Measurements from ENCODE around the gene IFNA6.
"Not testable (repeated sequence)": the region's sequence is repeated elsewhere in the genome, so short reads cannot be mapped to it uniquely, and the experiment has no call there.

Gene IFNA6

GRCh38 chr9:21350787-21351186 is at the start of gene IFNA6:
Gene IFNA6 (minus strand): TSS chr9:21350887. CDS start chr9:21350887, 0 bp downstream.
- in situ Hi-C loops (cut with HindIII; ENCODE audit: low sequenced_read_pairs): no loop called here

GRCh38 chr9:21399956-21400355 is 49.3 kb upstream of the IFNA6 start:
- in situ Hi-C loops (cut with HindIII; ENCODE audit: low sequenced_read_pairs): loop anchor here (5.0 kb wide), 1 partner anchor 63 kb away; the partner anchor contains the start of gene KLHL9

- in situ Hi-C loops (cut with HindIII; ENCODE audit: low sequenced_read_pairs): no loop called here
Measured at GRCh38 chr9:21398955-21399489, 48.3 kb upstream of the IFNA6 start.

GRCh38 chr9:21395778-21396717 is 45.4 kb upstream of the IFNA6 start:
- in situ Hi-C loops (cut with HindIII; ENCODE audit: low sequenced_read_pairs): no loop called here

- in situ Hi-C loops (cut with HindIII; ENCODE audit: low sequenced_read_pairs): no loop called here
Measured at GRCh38 chr9:21392270-21392669, 41.6 kb upstream of the IFNA6 start.

GRCh38 chr9:21385131-21385670 is 34.5 kb upstream of the IFNA6 start, which contains the start of gene IFNA2:
Gene IFNA2 (minus strand): TSS chr9:21385398. CDS start chr9:21385329, 69 bp downstream.
- in situ Hi-C loops (cut with HindIII; ENCODE audit: low sequenced_read_pairs): no loop called here

GRCh38 chr9:21383627-21384026 is 32.9 kb upstream of the IFNA6 start:
- in situ Hi-C loops (cut with HindIII; ENCODE audit: low sequenced_read_pairs): no loop called here

- in situ Hi-C loops (cut with HindIII; ENCODE audit: low sequenced_read_pairs): no loop called here
Measured at GRCh38 chr9:21381448-21382339, 31.0 kb upstream of the IFNA6 start.

- in situ Hi-C loops (cut with HindIII; ENCODE audit: low sequenced_read_pairs): not testable (repeated sequence)
Measured at GRCh38 chr9:21371467-21371866, 20.8 kb upstream of the IFNA6 start.

GRCh38 chr9:21367957-21368356 is 17.3 kb upstream of the IFNA6 start, which contains the start of gene IFNA13:
Gene IFNA13 (minus strand): TSS chr9:21368057. CDS start chr9:21368010, 47 bp downstream.
- in situ Hi-C loops (cut with HindIII; ENCODE audit: low sequenced_read_pairs): no loop called here

GRCh38 chr9:21367169-21367568 is 16.5 kb upstream of the IFNA6 start:
- in situ Hi-C loops (cut with HindIII; ENCODE audit: low sequenced_read_pairs): not testable (repeated sequence)

GRCh38 chr9:21362287-21362686 is 11.6 kb upstream of the IFNA6 start:
- in situ Hi-C loops (cut with HindIII; ENCODE audit: low sequenced_read_pairs): no loop called here

- in situ Hi-C loops (cut with HindIII; ENCODE audit: low sequenced_read_pairs): no loop called here
Measured at GRCh38 chr9:21357479-21358460, 7.1 kb upstream of the IFNA6 start.

- in situ Hi-C loops (cut with HindIII; ENCODE audit: low sequenced_read_pairs): no loop called here
Measured at GRCh38 chr9:21348430-21348970, 2.2 kb downstream of the IFNA6 start.

- in situ Hi-C loops (cut with HindIII; ENCODE audit: low sequenced_read_pairs): loop anchor here (5.0 kb wide), 1 partner anchor 97 kb away; no protein-coding TSS in a partner anchor
Measured at GRCh38 chr9:21340735-21341134, 10.0 kb downstream of the IFNA6 start.

- in situ Hi-C loops (cut with HindIII; ENCODE audit: low sequenced_read_pairs): loop anchor here (5.0 kb wide), 1 partner anchor 66 kb away; no protein-coding TSS in a partner anchor
Measured at GRCh38 chr9:21336457-21336856, 14.2 kb downstream of the IFNA6 start.

GRCh38 chr9:21334701-21335632 is 15.7 kb downstream of the IFNA6 start, which contains the start of gene KLHL9:
Gene KLHL9 (minus strand): TSS chr9:21335404. CDS start chr9:21334859, 545 bp downstream.
- in situ Hi-C loops (cut with HindIII; ENCODE audit: low sequenced_read_pairs): loop anchor here (5.0 kb wide), 3 partner anchors 42 to 357 kb away; no protein-coding TSS in a partner anchor

GRCh38 chr9:21333226-21333625 is 17.5 kb downstream of the IFNA6 start:
- in situ Hi-C loops (cut with HindIII; ENCODE audit: low sequenced_read_pairs): loop anchor here (5.0 kb wide), 2 partner anchors 44 to 359 kb away; no protein-coding TSS in a partner anchor

Data from endothelial cell of hepatic sinusoid (primary cell).